Measurements from ENCODE around the gene PIP5K1B.

- TF ChIP-seq CTCF (IDR thresholded peaks at IDR 0.05) (no peak), POLR2AphosphoS5 (IDR thresholded peaks at IDR 0.05; ENCODE audit: low read depth, low read length) (no peak), SIN3A (IDR thresholded peaks at IDR 0.05; ENCODE audit: borderline replicate concordance, insufficient read depth, low read depth, low read length) (no peak), REST (IDR thresholded peaks at IDR 0.05; ENCODE audit: insufficient read depth in 1 of 2, low read depth in 2 of 2, low read length in 1 of 2) (no peak)
Measured at GRCh38 chr9:68683433-68683832, 21.6 kb upstream of the PIP5K1B start.
